Neutrophil (primary cell): ENCODE results near the gene CECR2.

Experiments used
- H3K27ac ChIP-seq: fragments of 200-600 bp; sonication (generic); 2 replicates; pipeline ENCODE4 v1.5.1; 2016; ENCODE audit warnings: mild to moderate bottlenecking, moderate library complexity
- H3K27me3 ChIP-seq: fragments of 200-600 bp; sonication (generic); 2 replicates; pipeline ENCODE4 v1.6.0; 2016; ENCODE audit warnings: mild to moderate bottlenecking
- H3K36me3 ChIP-seq: fragments of 200-600 bp; sonication (generic); 2 replicates; pipeline ENCODE4 v1.5.1; 2017
- H3K4me1 ChIP-seq, 2 experiments: fragments of 200-600 bp in 1 of 2; sonication (generic) in 1 of 2; 1 replicate in 1 of 2; 2 replicates in 1 of 2; pipeline versions ENCODE4 v1.5.1 to v1.6.1; 2013 to 2016; ENCODE audit warnings: low read depth in 1 of 2, low read length in 1 of 2, mild to moderate bottlenecking in 1 of 2, moderate library complexity in 1 of 2; ENCODE audit not compliant: control insufficient read depth in 1 of 2, insufficient read depth in 1 of 2
- H3K4me3 ChIP-seq, 2 experiments: fragments of 200-600 bp in 1 of 2; sonication (generic) in 1 of 2; 1 replicate in 1 of 2; 2 replicates in 1 of 2; pipeline ENCODE4 v1.5.1; 2013 to 2016; ENCODE audit warnings: low read depth in 1 of 2, low read length in 1 of 2, mild to moderate bottlenecking in 1 of 2, moderate library complexity in 1 of 2
- H3K9me3 ChIP-seq: fragments of 200-600 bp; sonication (generic); 2 replicates; pipeline ENCODE4 v1.5.1; 2016
- CTCF ChIP-seq: fragments of 200-600 bp; sonication (generic); IDR thresholded peaks from 2 replicates; pipeline ENCODE4 v1.5.1; 2016; ENCODE audit warnings: antibody characterized with exemption

Gene CECR2

GRCh38 chr22:17601031-17601430 lies 231.8 kb downstream of the CECR2 start:
- TF ChIP-seq CTCF: no peak
- Histone ChIP-seq H3K4me1 (peaks cover 0 to 3% of the 10 kb centered on the region in 2 experiments), H3K4me3 (no peak overlapping the region), H3K27me3 (no peaks in the 10 kb centered on the region), H3K27ac (no peak overlapping the region), H3K9me3 (no peaks in the 10 kb centered on the region), H3K36me3 (peaks cover 68% of the 10 kb centered on the region)

- H3K27me3 ChIP-seq: no peaks in the 10 kb centered on the region
- H3K4me1 ChIP-seq: peaks cover 0 to 11% of the 10 kb centered on the region in 2 experiments
- H3K9me3 ChIP-seq: no peaks in the 10 kb centered on the region
- no peak overlapping the region for H3K27ac ChIP-seq
- no peak overlapping the region for H3K4me3 ChIP-seq
- H3K36me3 ChIP-seq: peaks cover 65% of the 10 kb centered on the region
- TF ChIP-seq CTCF: no peak
These were observed 234.4 kb downstream of the CECR2 start for GRCh38 chr22:17603668-17604067.

- no peak for TF ChIP-seq CTCF
- peaks cover 0 to 11% of the 10 kb centered on the region in 2 experiments for H3K4me1 ChIP-seq
These were observed 237.2 kb downstream of the CECR2 start for GRCh38 chr22:17606496-17606895.

More at GRCh38 chr22:17606496-17606895, 237.2 kb downstream of the CECR2 start:
- Histone ChIP-seq H3K4me3 (no peak overlapping the region), H3K27ac (peak overlapping the region; percentile 57), H3K36me3 (peaks cover 61% of the 10 kb centered on the region), H3K27me3 (no peaks in the 10 kb centered on the region), H3K9me3 (no peaks in the 10 kb centered on the region)
